HL-60 (cell line): Measurements from ENCODE around the gene TMTC2.

Experiments used
- CTCF ChIP-seq: IDR thresholded peaks from one replicate; pipeline ENCODE4 v1.5.1; 2011; ENCODE audit warnings: low read length, control low read depth, inconsistent platforms; ENCODE audit not compliant: insufficient read depth
- POLR2AphosphoS5 ChIP-seq: IDR thresholded peaks from 2 replicates; pipeline ENCODE4 v1.6.1; 2012; ENCODE audit warnings: low read depth

- TF ChIP-seq CTCF (no peak), POLR2AphosphoS5 (no peak)
Observed at GRCh38 chr12:83040991-83041390, 354.3 kb downstream of the TMTC2 start.
